ENCODE data around the gene SRM.
"Not testable (repeated sequence)": the region's sequence is repeated elsewhere in the genome, so short reads cannot be mapped to it uniquely, and the experiment has no call there.

The SRM gene

DNA sequence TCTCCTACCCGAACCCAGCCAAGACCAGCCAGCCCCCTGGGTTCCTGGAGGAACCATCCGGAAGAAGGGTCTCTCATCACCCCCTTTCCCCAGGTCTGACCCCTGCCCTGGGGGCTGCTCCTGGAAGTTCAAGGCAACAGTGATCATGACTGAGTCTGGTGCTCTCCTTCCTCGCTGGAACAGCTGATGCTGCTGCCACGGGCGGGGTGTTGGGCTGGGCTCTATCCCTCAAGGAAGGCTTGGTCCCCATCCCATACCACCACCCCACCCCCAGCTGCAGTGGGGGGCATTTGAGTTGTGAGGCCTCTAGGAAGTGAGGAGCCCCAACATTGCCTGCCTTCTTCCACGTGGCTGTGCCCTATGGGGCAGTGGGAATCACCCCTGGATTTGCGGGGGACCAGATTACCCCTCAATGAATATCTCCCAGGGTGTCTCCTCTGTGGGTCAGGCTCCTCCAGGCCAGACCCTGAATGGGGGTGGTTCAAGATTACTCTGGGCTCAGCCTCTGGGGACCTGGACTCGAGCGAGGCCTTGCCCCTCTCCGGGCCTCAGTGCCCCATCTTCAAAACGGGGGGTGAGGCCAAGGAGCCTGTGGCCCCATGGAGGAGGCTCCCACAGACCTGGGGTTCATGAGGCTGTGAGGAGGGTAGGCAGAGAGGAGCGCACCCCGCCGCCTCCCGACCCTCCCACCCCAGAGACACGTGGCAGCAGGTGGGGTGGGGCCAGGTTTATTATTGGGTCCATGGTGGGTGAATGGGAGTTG is 15.6 kb downstream of the SRM start:
- DNase-seq = no peak

DNA sequence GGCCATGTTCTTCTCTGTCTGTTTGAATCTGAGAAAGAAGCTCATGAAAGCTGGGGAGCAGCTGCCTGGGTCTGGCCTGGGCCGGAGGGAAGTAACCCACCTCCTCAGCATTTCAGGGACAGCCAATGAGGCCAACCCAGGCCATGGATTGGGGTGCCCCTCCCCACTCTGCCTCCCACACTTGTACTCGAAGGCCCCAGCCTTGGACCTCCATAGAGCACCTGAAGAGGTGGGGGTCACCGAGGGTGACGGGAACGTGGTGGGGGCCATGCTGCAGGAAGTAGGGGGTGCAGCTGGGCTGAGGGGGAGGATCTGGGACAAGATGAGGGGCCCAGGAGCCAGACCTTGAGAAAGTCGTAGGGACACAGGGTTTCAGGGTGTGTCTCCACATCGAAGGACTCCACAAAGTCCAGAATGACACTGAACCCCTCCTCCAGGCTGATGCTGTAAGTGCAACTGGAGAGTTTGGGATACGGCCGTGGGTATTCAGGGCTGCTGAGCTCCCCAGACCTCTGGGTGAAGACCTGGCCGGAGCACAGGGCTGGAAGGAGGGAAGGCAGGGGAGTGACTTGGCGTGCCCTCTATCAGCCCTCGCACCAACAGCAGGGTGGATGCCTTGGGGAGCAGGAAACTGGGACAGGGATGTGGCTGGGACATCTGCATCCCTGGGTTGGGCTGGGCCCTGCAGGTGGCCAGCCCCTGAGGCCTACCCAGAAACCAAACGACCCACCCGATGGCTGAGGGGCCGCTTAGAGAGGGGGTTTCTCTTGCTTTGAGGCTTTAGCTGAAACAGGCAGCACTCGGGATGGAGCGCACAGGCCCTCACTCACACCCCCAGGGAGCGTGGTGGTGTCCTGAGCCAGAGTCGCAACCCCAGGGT is 16.6 kb downstream of the SRM start:
- no peak for DNase-seq

- no peak for DNase-seq
Measured at GRCh38 chr1:11042065-11042464, 17.8 kb downstream of the SRM start.

DNA sequence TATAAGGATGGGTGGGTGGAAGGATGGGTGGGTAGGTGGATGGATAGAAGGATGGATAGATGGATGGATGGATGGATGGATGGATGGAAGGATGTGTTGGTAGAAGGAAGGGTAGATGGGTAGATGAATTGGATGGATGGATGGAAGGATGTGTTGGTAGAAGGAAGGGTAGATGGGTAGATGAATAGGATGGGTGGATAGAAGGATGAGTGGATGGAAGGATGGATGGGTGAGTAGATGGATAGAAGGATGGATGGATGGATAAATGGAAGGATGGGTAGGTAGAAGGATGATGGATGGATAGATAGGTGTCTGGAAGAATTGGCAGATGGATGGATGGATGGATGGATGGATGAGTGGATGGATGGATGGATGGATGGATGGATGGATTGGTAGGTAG is 18.8 kb downstream of the SRM start:
- DNase-seq = no peak

DNA sequence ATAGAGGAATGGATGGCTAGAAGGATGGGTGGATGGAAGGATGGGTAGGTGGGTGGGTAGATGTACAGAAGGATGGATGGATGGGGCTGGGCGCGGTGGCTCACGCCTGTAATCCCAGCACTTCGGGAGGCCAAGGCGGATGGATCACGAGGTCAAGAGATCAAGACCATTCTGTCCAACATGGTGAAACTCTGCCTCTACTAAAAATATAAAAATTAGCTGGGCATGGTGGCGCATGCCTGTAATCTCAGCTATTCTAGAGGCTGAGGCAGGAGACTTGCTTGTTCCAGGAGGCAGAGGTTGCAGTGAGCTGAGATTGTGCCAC is 19.8 kb downstream of the SRM start:
- not testable (repeated sequence) for DNase-seq

DNA sequence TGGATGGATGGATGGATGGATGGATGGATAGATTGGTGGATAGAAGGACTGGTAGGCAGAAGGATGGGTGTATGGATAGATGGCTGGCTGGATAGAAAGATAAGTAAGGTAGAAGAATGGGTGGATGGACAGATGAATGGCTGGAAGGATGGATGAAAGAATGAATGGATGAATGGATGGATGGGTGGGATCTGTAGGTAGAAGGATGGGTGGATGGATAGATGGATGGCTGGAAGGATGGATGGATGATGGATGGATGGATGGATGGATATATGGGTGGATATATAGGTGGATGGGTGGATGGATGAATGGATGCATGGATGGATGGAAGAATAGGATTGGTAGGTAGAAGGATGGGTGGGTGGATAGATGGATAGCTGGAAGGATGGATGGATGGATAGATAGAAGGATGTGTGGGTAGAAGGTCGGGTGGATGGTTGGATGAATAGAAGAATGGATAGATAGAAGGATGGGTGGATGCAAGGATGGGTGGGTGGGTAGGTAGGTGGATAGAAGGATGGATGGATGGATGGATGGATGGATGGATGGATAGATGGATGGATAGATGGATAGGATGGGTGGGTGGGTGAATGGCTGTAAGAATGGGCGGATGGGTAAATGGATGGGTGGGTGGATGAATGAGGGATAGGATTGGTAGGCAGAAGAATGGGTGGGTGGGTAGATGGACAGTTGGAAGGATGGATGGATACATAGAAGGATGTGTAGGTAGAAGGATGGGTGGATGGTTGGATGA is 20.3 kb downstream of the SRM start:
- DNase-seq = no peak

GRCh38 chr1:11037740-11038182 is 22.1 kb downstream of the SRM start:
- peak; percentile 82 for DNase-seq

DNA sequence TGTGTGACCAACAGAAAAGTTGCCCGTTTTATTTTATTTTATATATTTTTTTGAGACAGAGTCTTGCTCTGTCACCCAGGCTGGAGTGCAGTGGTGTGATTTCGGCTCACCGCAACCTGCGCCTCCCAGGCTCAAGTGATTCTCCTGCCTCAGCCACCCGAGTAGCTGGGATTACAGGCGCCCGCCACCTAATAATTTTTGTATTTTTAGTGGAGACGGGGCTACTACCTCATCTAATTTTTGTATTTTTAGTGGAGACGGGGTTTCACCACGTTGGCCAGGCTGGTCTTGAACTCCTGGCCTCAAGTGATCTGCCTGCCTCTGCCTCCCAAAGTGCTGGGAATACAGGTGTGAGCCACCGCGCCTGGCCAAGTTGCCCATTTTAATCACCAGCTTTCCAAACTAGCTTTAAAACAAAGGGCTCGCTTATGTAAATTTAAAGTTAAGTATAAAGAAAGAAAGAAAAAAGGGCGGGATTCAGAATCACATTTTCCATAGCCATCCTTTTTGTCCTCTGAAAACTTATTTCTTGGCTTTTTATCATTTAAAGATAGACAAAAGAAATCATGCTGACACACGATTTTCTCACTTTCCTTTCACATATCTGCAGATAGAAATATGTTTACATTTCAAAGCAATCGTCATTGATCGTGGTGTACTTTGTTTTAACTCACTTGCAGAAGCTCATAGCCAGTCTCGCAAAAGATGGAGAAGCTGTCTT is 22.6 kb downstream of the SRM start:
- DNase-seq = not testable (repeated sequence)

DNA sequence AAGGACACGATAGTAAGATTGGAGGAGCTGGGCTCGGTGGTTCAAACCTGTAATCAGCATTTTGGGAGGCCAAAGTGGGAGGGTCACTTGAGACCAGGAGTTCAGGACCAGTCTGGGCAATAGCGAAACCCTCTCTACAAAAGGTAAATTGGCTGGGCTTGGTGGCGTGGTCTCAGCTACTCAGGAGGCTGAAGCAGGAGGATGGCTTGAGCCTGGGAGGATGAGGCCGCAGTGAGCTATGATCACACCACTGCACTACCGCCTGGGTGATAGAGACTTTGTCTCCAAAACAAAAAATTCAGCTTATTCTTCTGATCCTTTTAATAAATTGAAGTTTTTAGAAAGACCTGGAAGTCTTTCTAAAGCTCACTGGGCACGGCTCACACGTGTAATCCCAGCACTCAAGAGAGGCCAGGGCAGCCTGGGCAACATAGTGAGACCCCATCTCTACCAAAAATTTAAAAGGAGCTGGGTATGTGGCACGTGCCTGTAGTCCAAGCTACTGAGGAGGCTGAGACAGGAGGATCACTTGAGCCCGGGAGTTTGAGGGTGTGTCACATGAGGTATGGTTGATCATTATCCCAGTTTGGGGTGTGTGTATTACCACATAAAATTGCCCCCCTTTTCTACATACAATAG is 28.1 kb downstream of the SRM start:
- DNase-seq = no peak

DNA sequence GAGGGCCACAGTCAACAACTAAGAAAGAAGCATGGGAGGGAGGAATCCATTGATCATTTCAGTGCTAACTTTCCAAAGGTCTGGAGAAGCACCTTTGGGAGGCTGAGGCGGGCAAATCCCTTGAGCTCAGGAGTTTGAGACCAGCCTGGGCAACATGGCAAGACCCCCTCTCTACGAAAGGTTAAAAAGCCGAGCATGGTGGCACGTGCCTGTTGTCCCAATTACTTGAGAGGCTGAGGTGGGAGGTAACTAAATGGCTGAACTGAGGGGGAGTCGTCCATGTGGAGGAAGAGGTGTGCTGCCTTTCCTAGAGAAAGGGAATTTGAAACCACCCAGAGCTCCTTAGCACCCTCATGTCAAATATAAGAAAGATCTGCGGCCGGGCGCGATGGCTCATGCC is 29.0 kb downstream of the SRM start:
- DNase-seq = no peak

DNA sequence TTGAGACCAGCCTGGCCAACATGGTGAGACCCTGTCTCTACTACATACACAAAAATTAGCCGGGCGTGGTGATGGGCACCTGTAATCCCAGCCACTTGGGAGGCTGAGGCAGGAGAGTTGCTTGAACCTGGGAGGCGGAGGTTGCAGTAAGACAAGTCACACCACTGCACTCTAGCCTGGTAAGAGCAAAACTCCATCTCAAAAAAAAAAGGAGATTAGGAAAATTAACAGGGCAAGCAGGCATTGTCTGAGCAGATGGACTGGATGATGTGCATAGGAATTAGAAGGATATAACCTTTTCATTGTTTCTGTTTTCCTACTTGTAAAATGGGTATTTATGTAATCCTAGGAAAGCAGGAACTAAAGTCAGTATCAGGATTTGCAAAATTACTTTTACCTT is 31.8 kb downstream of the SRM start:
- DNase-seq = no peak

DNA sequence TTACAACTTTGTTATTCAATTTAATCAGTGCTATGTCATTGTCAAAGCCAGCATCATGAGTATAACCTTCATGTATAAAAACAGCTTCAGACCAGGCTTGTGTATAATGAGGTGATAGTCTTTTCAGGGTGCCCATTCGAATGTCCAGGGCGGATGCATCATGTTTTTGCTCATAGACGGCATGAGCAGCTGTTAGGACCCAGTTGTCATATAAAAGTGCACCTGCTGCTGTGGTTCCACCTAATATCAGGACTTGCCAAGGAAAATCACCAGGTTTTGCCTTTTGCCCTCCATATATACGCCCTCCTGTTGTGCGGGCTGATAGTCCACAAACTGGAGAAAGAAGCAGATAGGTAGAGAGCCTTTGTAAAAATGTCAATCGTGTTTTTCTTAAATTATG is 32.5 kb downstream of the SRM start:
- DNase-seq = no peak

GRCh38 chr1:11026903-11027302 is 32.9 kb downstream of the SRM start:
- DNase-seq = no peak

GRCh38 chr1:11026052-11026451 is 33.8 kb downstream of the SRM start:
- no peak for DNase-seq

DNA sequence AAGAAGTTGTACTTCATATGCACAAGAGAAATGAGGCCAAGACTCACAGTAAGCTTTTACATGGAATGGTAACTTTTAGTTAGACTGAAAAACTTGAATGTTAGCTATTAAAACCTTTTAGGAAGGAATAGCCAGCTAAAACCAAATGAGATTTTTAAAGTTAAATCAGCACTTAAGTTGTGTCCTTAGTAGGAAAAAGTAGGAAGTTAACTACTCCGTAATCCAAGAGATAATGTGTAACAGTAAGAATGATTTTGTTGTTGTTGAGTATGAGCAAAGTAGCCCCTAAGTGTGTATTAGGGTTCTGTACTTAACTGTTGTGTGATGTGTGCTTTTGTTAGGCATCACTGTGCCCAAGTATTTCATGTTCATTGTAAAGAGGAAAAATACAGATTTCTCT is 34.2 kb downstream of the SRM start:
- DNase-seq = no peak

DNA sequence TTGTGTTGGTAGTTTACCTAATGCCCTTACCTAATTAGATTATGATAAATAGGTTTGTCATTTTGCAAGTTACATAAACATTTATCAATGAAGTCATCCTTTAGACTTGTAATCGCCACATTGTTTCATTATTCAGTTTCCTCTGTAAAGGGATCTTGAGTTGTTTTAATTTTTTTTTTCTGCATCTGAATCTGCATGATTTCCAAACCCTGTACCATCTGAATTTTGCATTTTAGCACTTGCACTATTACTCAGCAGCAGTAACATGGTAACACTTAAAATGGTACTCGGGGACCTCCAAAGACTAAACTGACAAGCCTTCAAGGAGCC is 35.0 kb downstream of the SRM start:
- DNase-seq = no peak

DNA sequence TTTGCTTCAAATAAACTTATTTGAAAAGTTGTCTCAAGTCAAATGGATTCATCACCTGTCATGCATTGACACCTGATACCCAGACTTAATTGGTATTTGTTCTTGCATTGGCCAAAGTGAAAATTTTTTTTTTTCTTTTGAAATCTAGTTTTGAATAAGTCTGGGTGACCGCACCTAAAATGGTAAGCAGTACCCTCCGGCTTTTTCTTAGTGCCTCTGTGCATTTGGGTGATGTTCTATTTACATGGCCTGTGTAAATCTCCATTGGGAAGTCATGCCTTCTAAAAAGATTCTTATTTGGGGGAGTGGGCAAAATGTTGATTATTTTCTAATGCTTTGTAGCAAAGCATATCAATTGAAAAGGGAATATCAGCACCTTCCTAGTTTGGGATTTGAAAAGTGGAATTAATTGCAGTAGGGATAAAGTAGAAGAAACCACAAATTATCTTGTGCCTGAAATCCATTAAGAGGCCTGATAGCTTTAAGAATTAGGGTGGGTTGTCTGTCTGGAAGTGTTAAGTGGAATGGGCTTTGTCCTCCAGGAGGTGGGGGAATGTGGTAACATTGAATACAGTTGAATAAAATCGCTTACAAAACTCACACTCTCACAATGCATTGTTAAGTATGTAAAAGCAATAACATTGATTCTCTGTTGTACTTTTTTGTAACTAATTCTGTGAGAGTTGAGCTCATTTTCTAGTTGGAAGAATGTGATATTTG is 35.5 kb downstream of the SRM start:
- DNase-seq = no peak

- DNase-seq = no peak
Measured at GRCh38 chr1:11023201-11023600, 36.6 kb downstream of the SRM start.

- DNase-seq = no peak
Measured at GRCh38 chr1:11019971-11020370, 39.8 kb downstream of the SRM start.

GRCh38 chr1:11019358-11019757 is 40.5 kb downstream of the SRM start:
- not testable (repeated sequence) for DNase-seq

- no peak for DNase-seq
Measured at GRCh38 chr1:11013160-11013531, 46.7 kb downstream of the SRM start.
